Keratinocyte (primary cell): ENCODE results near the gene TPD52L1.
"Not testable (repeated sequence)": the region's sequence is repeated elsewhere in the genome, so short reads cannot be mapped to it uniquely, and the experiment has no call there.

Experiments
- CTCF ChIP-seq, 3 experiments: IDR thresholded peaks in 1 of 3; conservative IDR thresholded peaks in 1 of 3; optimal IDR thresholded peaks in 1 of 3; 2 replicates in 2 of 3; 3 replicates in 1 of 3; pipeline versions ENCODE3 to v1.5.1; 2011; ENCODE audit warnings: low read length in 3 of 3, mild to moderate bottlenecking in 3 of 3, moderate library complexity in 2 of 3, control low read depth in 1 of 3, inconsistent platforms in 1 of 3; ENCODE audit not compliant: insufficient read depth in 2 of 3; ENCODE audit errors: extremely low read depth in 1 of 3
- EZH2 ChIP-seq: IDR thresholded peaks from one replicate; pipeline ENCODE4 v1.6.1; 2012; ENCODE audit warnings: inconsistent platforms, mild to moderate bottlenecking, low read length, moderate library complexity

GRCh38 chr6:125280370-125281035 is 126.9 kb downstream of the TPD52L1 start:
- TF ChIP-seq EZH2; CTCF (optimal IDR thresholded peaks at IDR 0.05 in 1 of 3, IDR thresholded peaks at IDR 0.05 in 1 of 3, conservative IDR thresholded peaks at IDR 0.05 in 1 of 3; ENCODE audit: extremely low read depth in 1 of 3, insufficient read depth in 2 of 3, low read length in 3 of 3): not testable (repeated sequence)
